Stimulated activated naive CD4-positive, alpha-beta T cell (primary cell): ENCODE data around the gene TMEM87B.
A peak's percentile ranks its signal among the peaks of the same experiment; 100 is the strongest.

ENCODE experiments used
- DNase-seq, 6 experiments: peaks; one replicate each; lab custom pipeline; 2025; lab: John Stamatoyannopoulos, UW

TMEM87B gene

GRCh38 chr2:112150447-112150846 is 95.4 kb downstream of the TMEM87B start:
- no peak for DNase-seq

- DNase-seq, result no peak
Measured at GRCh38 chr2:112150851-112151250, 95.8 kb downstream of the TMEM87B start.

- DNase-seq, result no peak
Measured at GRCh38 chr2:112151271-112151670, 96.2 kb downstream of the TMEM87B start.

- DNase-seq, result no peak
Measured at GRCh38 chr2:112151701-112152440, 96.8 kb downstream of the TMEM87B start.

GRCh38 chr2:112152476-112153178 is 97.6 kb downstream of the TMEM87B start:
- DNase-seq, result no peak

GRCh38 chr2:112153179-112153490 is 98.1 kb downstream of the TMEM87B start:
- no peak for DNase-seq

GRCh38 chr2:112153501-112153900 is 98.4 kb downstream of the TMEM87B start:
- no peak for DNase-seq

- peak; percentile 11 to 71 (median 42) for DNase-seq
Measured at GRCh38 chr2:112154246-112155117, 99.4 kb downstream of the TMEM87B start.

- peak in 5 of 6 experiments; percentile 13 to 49 (median 20) for DNase-seq
Measured at GRCh38 chr2:112155331-112156151, 100.5 kb downstream of the TMEM87B start.

GRCh38 chr2:112156152-112156986 is 101.3 kb downstream of the TMEM87B start:
- DNase-seq, result peak in 4 of 6 experiments; percentile 14 to 32 (median 19)

- DNase-seq, result no peak
Measured at GRCh38 chr2:112157472-112157871, 102.4 kb downstream of the TMEM87B start.

- DNase-seq, result no peak
Measured at GRCh38 chr2:112159454-112159921, 104.4 kb downstream of the TMEM87B start.

GRCh38 chr2:112160283-112161250 is 105.5 kb downstream of the TMEM87B start:
- DNase-seq, result no peak

GRCh38 chr2:112161431-112162145 is 106.5 kb downstream of the TMEM87B start:
- DNase-seq, result no peak

GRCh38 chr2:112162341-112162740 is 107.3 kb downstream of the TMEM87B start:
- no peak for DNase-seq

- DNase-seq, result no peak
Measured at GRCh38 chr2:112162956-112163355, 107.9 kb downstream of the TMEM87B start.

GRCh38 chr2:112163541-112163981 is 108.5 kb downstream of the TMEM87B start:
- DNase-seq, result no peak

GRCh38 chr2:112164876-112165275 is 109.8 kb downstream of the TMEM87B start:
- no peak for DNase-seq

GRCh38 chr2:112165296-112165695 is 110.2 kb downstream of the TMEM87B start:
- no peak for DNase-seq
